ENCODE results near the gene SH3GL3. TPM values are rescaled to one million over a fixed set of nuclear protein-coding genes. Genes with fewer than 3 reads are reported as not detected.

SH3GL3 gene
- total and polyA plus RNA-seq, 2 of the 4 experiments (the other 2 are of a cell fraction), result not detected

DNA sequence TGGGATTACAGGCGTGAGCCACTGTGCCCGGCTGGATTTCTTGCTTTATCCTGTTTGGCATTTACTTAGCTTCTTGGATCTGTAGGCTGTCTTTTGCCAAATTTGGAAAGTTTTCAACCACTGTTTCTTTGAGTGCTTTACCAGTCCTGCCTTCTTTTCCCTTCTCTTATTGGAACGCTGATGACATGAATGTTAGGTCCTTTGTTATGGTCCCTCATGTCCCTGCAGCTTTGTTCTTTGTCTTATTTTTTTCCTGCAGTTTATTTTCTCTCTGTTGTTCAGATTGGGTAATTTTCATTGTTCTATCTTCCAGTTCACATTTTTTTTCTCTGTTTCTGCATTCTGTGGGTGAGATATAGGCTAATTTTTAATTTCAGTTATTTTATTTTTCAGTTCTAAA lies 25.0 kb downstream of the SH3GL3 start:
- H4K8ac ChIP-seq (ENCODE audit: low read depth in 2 of 2, low read length in 2 of 2), result no peak overlapping the region
- CTCF ChIA-PET, result interaction anchor here (0.7 kb wide), 1 partner anchor 277 kb away, joined by 4 read pairs; no protein-coding TSS in a partner anchor

More for the DNA sequence above, 25.0 kb downstream of the SH3GL3 start:
- Histone ChIP-seq H3K9me3 (ENCODE audit: control insufficient read depth, insufficient read depth, low read length) (no peaks in the 10 kb centered on the region), H2AK5ac (ENCODE audit: low read depth, low read length) (no peak overlapping the region), H4K91ac (ENCODE audit: insufficient read depth, low read depth, low read length) (no peak overlapping the region), H3K18ac (ENCODE audit: low read depth, low read length) (no peak overlapping the region), H3K79me1 (ENCODE audit: low read depth in 1 of 2, low read length in 2 of 2) (no peaks in the 10 kb centered on the region), H2BK5ac (ENCODE audit: low read depth, low read length, poor library complexity, severe bottlenecking) (no peak overlapping the region), H4K5ac (ENCODE audit: low read depth, low read length) (no peak overlapping the region), H3K4me3 (ENCODE audit: insufficient read depth, low read depth, low read length) (no peak overlapping the region), H2BK20ac (ENCODE audit: low read depth, low read length) (no peak overlapping the region), H3K4me1 (ENCODE audit: control insufficient read depth, insufficient read depth, low read length) (no peaks in the 10 kb centered on the region), H2AFZ (replicated peaks; ENCODE audit: low read length, poor library complexity) (no peak overlapping the region), H3K27me3 (ENCODE audit: control insufficient read depth, insufficient read depth, low read length) (no peaks in the 10 kb centered on the region), H3K56ac (ENCODE audit: extremely low read depth, insufficient read depth, low read length) (no peak overlapping the region), H3K14ac (replicated peaks; ENCODE audit: low read depth, low read length) (no peak overlapping the region), H3K4me2 (ENCODE audit: low read depth, low read length) (no peak overlapping the region), H3K9me1 (ENCODE audit: insufficient read depth, low read length) (no peaks in the 10 kb centered on the region), H3K36me3 (ENCODE audit: control insufficient read depth, insufficient read depth, low read length) (no peaks in the 10 kb centered on the region), H2BK15ac (ENCODE audit: low read depth, low read length) (no peak overlapping the region), H4K20me1 (ENCODE audit: insufficient read depth, low read length) (no peaks in the 10 kb centered on the region), H3K23ac (ENCODE audit: low read depth, low read length) (no peak overlapping the region), H3K4ac (ENCODE audit: low read depth, low read length) (no peak overlapping the region), H2BK120ac (ENCODE audit: low read depth, low read length) (no peak overlapping the region), H2AK9ac (replicated peaks; ENCODE audit: low read depth, low read length, poor library complexity) (no peak overlapping the region), H3K27ac (ENCODE audit: insufficient read depth, low read length) (no peak overlapping the region), H3K9ac (ENCODE audit: low read depth, low read length) (no peak overlapping the region)
- POLR2A ChIA-PET (ENCODE audit: unreplicated experiment), result no interaction called here
- dilution Hi-C loops (cut with HindIII; ENCODE audit: low sequenced_read_pairs, unreplicated experiment) (no loop called here), intact Hi-C loops (cut with micrococcal nuclease) (no loop called here), in situ Hi-C loops (cut with MboI; ENCODE audit: low sequenced_read_pairs) (no loop called here)
- no peak for DNase-seq
- no TSS peak for BruUV-seq (replicated peaks)
- WGBS, 2 experiments (ENCODE audit: extremely low coverage in 2 of 2, insufficient read length in 1 of 2), result no CpG with 5 or more reads among the region's 3 CpGs
- no peak for ATAC-seq (ENCODE audit: low read depth)
- TF ChIP-seq NFE2L2 (IDR thresholded peaks at IDR 0.05; ENCODE audit: low read depth, low read length), result no peak
- TF ChIP-seq MAZ (IDR thresholded peaks at IDR 0.05; ENCODE audit: borderline replicate concordance, low read depth, low read length), result no peak
- TF ChIP-seq BHLHE40 (IDR thresholded peaks at IDR 0.05; ENCODE audit: low read depth, low read length), result no peak
- TF ChIP-seq CHD1 (IDR thresholded peaks at IDR 0.05; ENCODE audit: low read depth, low read length), result no peak
- no peak for TF ChIP-seq MAFK (IDR thresholded peaks at IDR 0.05; ENCODE audit: low read depth, low read length)
